DND-41 (cell line): ENCODE data around the gene PER2.
"Not testable (repeated sequence)": the region's sequence is repeated elsewhere in the genome, so short reads cannot be mapped to it uniquely, and the experiment has no call there.

Experiments
- ATAC-seq: fragments of 200-7000 bp; cut with Tn5 transposase; 3 replicates; pipeline ENCODE4 v1.9.1; 2021; ENCODE audit warnings: low read depth; ENCODE audit not compliant: insufficient read depth
- DNase-seq: peaks from one replicate; pipeline ENCODE4 v3.0.0-alpha.2; 2020
- H2AFZ ChIP-seq: 2 replicates; pipeline ENCODE4 v1.6.0; 2012; ENCODE audit warnings: low read depth, low read length
- H3K27ac ChIP-seq: 2 replicates; pipeline ENCODE4 v1.5.1; 2012; ENCODE audit warnings: low read length, inconsistent platforms
- H3K27me3 ChIP-seq: fragments of 200-600 bp; sonication (generic); 2 replicates; pipeline ENCODE4 v1.6.0; 2012; ENCODE audit warnings: low read length, mild to moderate bottlenecking, inconsistent platforms; ENCODE audit not compliant: insufficient read depth, poor library complexity
- H3K36me3 ChIP-seq: 2 replicates; pipeline ENCODE4 v1.5.1; 2012; ENCODE audit warnings: low read length, inconsistent platforms; ENCODE audit not compliant: insufficient read depth
- H3K4me1 ChIP-seq: 2 replicates; pipeline ENCODE4 v1.5.1; 2012; ENCODE audit warnings: mild to moderate bottlenecking, low read length; ENCODE audit not compliant: insufficient read depth
- H3K4me2 ChIP-seq: 2 replicates; pipeline ENCODE4 v1.6.0; 2012; ENCODE audit warnings: mild to moderate bottlenecking, moderate library complexity, low read length, inconsistent platforms; ENCODE audit not compliant: insufficient read depth
- H3K4me3 ChIP-seq, 2 experiments: fragments of 200-600 bp in 1 of 2; shearing (Covaris generic) in 1 of 2; 2 replicates each; pipeline ENCODE4 v1.5.1; 2012 to 2016; ENCODE audit warnings: inconsistent platforms in 2 of 2, low read length in 2 of 2, mild to moderate bottlenecking in 2 of 2, low read depth in 1 of 2, moderate library complexity in 1 of 2
- H3K79me2 ChIP-seq: 2 replicates; pipeline ENCODE4 v1.6.0; 2012; ENCODE audit warnings: low read length, inconsistent platforms; ENCODE audit not compliant: insufficient read depth
- H3K9ac ChIP-seq: 2 replicates; pipeline ENCODE4 v1.6.0; 2012; ENCODE audit warnings: low read depth, mild to moderate bottlenecking, inconsistent platforms, low read length, moderate library complexity
- H3K9me3 ChIP-seq: 2 replicates; pipeline ENCODE4 v1.5.1; 2012; ENCODE audit warnings: low read length, moderate library complexity, mild to moderate bottlenecking, inconsistent platforms; ENCODE audit not compliant: insufficient read depth, severe bottlenecking
- H4K20me1 ChIP-seq: 2 replicates; pipeline ENCODE4 v1.6.0; 2012; ENCODE audit warnings: low read length; ENCODE audit not compliant: insufficient read depth
- CTCF ChIP-seq: IDR thresholded peaks from 2 replicates; pipeline ENCODE4 v1.5.1; 2012; ENCODE audit warnings: borderline replicate concordance, low read length, moderate library complexity, mild to moderate bottlenecking; ENCODE audit not compliant: poor library complexity, severe bottlenecking; ENCODE audit errors: extremely low read depth
- EZH2 ChIP-seq: IDR thresholded peaks from 3 replicates; pipeline ENCODE4 v1.6.1; 2012; ENCODE audit warnings: borderline replicate concordance, low read depth, mild to moderate bottlenecking, moderate library complexity, low read length, inconsistent platforms; ENCODE audit not compliant: severe bottlenecking

The PER2 gene

GRCh38 chr2:238336151-238336550, 47.7 kb upstream of the PER2 start:
- H3K9ac ChIP-seq: no peak overlapping the region
- no peak for DNase-seq
- peaks cover 22% of the 10 kb centered on the region; the same call in 1 of the 2 replicates for H3K36me3 ChIP-seq
- H3K4me2 ChIP-seq: no peak overlapping the region
- H2AFZ ChIP-seq: no peak overlapping the region
- H3K79me2 ChIP-seq: no peaks in the 10 kb centered on the region
- no peaks in the 10 kb centered on the region for H4K20me1 ChIP-seq
- no peaks in the 10 kb centered on the region for H3K4me1 ChIP-seq
- no peaks in the 10 kb centered on the region for H3K9me3 ChIP-seq
- H3K4me3 ChIP-seq: no peak overlapping the region
- H3K27ac ChIP-seq: no peak overlapping the region
- H3K27me3 ChIP-seq: no peaks in the 10 kb centered on the region
- TF ChIP-seq CTCF (no peak), EZH2 (no peak)
- ATAC-seq: no peak

- not testable (repeated sequence) for H3K4me2 ChIP-seq, H4K20me1 ChIP-seq, H3K9ac ChIP-seq, H3K9me3 ChIP-seq, H3K79me2 ChIP-seq, H3K4me3 ChIP-seq, H2AFZ ChIP-seq, H3K27ac ChIP-seq, H3K27me3 ChIP-seq, H3K4me1 ChIP-seq, DNase-seq, ATAC-seq
- H3K36me3 ChIP-seq: peaks cover 25% of the 10 kb centered on the region; the same call in 1 of the 2 replicates
These were observed 47.2 kb upstream of the PER2 start for GRCh38 chr2:238335591-238335990.

GRCh38 chr2:238334885-238335284, 46.5 kb upstream of the PER2 start:
- no peak overlapping the region for H3K9ac ChIP-seq
- H2AFZ ChIP-seq: no peak overlapping the region

GRCh38 chr2:238331916-238332315, 43.5 kb upstream of the PER2 start:
- Histone ChIP-seq H4K20me1 (peaks cover 3% of the 10 kb centered on the region; the same call in 1 of the 2 replicates), H3K9ac (no peak overlapping the region), H3K9me3 (no peaks in the 10 kb centered on the region), H3K36me3 (peaks cover 48% of the 10 kb centered on the region), H3K4me2 (no peak overlapping the region), H3K4me3 (no peak overlapping the region), H3K27me3 (no peaks in the 10 kb centered on the region), H2AFZ (no peak overlapping the region), H3K79me2 (no peaks in the 10 kb centered on the region), H3K27ac (no peak overlapping the region), H3K4me1 (no peaks in the 10 kb centered on the region)
- DNase-seq (no peak), ATAC-seq (no peak)
- no peak for TF ChIP-seq EZH2

More at GRCh38 chr2:238334885-238335284, 46.5 kb upstream of the PER2 start:
- Histone ChIP-seq H3K79me2 (no peaks in the 10 kb centered on the region), H3K36me3 (peaks cover 32% of the 10 kb centered on the region; the same call in 1 of the 2 replicates), H3K27me3 (no peaks in the 10 kb centered on the region), H3K4me2 (no peak overlapping the region), H3K4me3 (no peak overlapping the region), H3K27ac (no peak overlapping the region), H3K9me3 (no peaks in the 10 kb centered on the region), H4K20me1 (no peaks in the 10 kb centered on the region), H3K4me1 (no peaks in the 10 kb centered on the region)
- DNase-seq (no peak), ATAC-seq (no peak)
- TF ChIP-seq CTCF (no peak), EZH2 (no peak)
